Loucy (cell line): ENCODE results near the gene HIGD2B.

Source experiments
- CTCF ChIP-seq: fragments of 200-600 bp; sonication (generic); conservative IDR thresholded peaks from 2 replicates; pipeline ENCODE4 v1.5.1; 2014; ENCODE audit warnings: mild to moderate bottlenecking, antibody characterized with exemption, low read length
- EZH2phosphoT487 ChIP-seq: fragments of 200-600 bp; IDR thresholded peaks from 2 replicates; pipeline ENCODE4 v1.6.1; 2018; ENCODE audit warnings: antibody characterized with exemption, mild to moderate bottlenecking, moderate library complexity, borderline replicate concordance

GRCh38 chr15:72690938-72691337 lies 5.0 kb upstream of the HIGD2B start:
- no peak for TF ChIP-seq CTCF
- no peak for TF ChIP-seq EZH2phosphoT487
